ENCODE results near the gene BAZ2A.
"Not testable (repeated sequence)": the region's sequence is repeated elsewhere in the genome, so short reads cannot be mapped to it uniquely, and the experiment has no call there.

The BAZ2A gene

GRCh38 chr12:56581418-56582145 lies 48.5 kb downstream of the BAZ2A start:
- DNase-seq (ENCODE audit: low read depth) = no peak
- TF ChIP-seq CTCF (conservative IDR thresholded peaks at IDR 0.05; ENCODE audit: low read length) = no peak
- no peak overlapping the region for H3K4me3 ChIP-seq (ENCODE audit: low read length)

- TF ChIP-seq CTCF (conservative IDR thresholded peaks at IDR 0.05; ENCODE audit: low read length) = no peak
- H3K4me3 ChIP-seq (ENCODE audit: low read length) = no peak overlapping the region
- DNase-seq (ENCODE audit: low read depth) = no peak
Observed at GRCh38 chr12:56578983-56579546, 51.1 kb downstream of the BAZ2A start.

DNA sequence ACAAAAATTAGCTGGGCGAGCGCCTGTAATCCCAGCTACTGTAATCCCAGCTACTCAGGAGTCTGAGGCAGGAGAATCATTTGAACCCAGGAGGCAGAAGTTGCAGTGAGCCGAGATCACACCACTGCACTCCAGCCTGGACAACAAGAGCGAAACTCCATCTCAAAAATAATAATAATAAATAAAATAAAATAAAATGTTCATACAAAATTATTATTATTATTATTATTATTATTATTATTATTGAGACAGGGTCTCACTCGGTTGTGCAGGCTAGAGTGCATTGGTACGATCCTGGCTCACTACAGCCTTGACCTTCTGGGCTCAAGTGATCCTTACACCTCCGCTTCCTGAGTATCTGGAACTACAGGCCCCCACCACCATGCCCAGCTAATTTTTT lies 52.9 kb downstream of the BAZ2A start:
- not testable (repeated sequence) for DNase-seq (ENCODE audit: low read depth); H3K4me3 ChIP-seq (ENCODE audit: low read length)

DNA sequence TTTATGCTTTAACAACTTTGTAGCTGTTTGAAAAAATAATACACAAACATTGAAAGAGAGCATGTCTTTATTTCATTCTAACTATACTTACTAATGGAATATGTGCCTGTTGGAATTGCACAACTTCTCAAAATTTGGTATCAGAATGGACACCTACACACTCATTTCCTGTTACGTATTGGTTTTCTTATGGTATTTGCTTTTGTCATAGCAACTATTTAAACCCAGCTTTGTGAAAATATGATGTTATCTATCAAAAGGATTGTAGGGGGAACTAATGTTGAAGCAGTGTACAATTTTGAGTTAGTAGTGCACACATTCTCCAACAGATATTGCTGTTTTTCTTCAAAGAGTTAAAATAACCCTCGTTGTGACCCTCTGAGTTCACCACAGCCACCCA lies 55.9 kb downstream of the BAZ2A start:
- DNase-seq (ENCODE audit: low read depth) = peak; percentile 42
- TF ChIP-seq CTCF (conservative IDR thresholded peaks at IDR 0.05; ENCODE audit: low read length) = no peak
- no peak overlapping the region for H3K4me3 ChIP-seq (ENCODE audit: low read length)

GRCh38 chr12:56572288-56572687 lies 57.8 kb downstream of the BAZ2A start:
- no peak for DNase-seq (ENCODE audit: low read depth)
- TF ChIP-seq CTCF (conservative IDR thresholded peaks at IDR 0.05; ENCODE audit: low read length) = no peak
- H3K4me3 ChIP-seq (ENCODE audit: low read length) = no peak overlapping the region

DNA sequence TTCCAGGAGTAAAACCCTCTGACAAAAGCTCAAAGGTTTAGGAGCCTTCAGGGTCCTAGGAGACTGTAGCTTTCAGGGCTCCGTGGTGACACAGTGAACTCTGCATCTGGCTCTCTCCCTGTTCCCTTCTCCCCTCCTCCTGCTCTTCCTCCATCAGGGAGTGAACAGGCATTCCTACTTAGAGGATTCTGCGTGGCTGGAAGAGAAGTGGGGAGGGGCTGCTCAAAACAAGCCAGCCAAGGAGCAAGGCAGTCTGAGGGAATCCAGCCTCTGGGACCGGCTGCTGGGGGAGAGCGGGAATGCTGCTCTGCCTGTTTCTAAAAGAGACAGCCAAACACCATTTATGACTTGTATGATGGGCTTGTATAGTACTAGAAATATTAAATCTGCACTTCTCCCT lies 59.0 kb downstream of the BAZ2A start:
- DNase-seq (ENCODE audit: low read depth) = no peak
- H3K4me3 ChIP-seq (ENCODE audit: low read length) = no peak overlapping the region
- no peak for TF ChIP-seq CTCF (conservative IDR thresholded peaks at IDR 0.05; ENCODE audit: low read length)

DNA sequence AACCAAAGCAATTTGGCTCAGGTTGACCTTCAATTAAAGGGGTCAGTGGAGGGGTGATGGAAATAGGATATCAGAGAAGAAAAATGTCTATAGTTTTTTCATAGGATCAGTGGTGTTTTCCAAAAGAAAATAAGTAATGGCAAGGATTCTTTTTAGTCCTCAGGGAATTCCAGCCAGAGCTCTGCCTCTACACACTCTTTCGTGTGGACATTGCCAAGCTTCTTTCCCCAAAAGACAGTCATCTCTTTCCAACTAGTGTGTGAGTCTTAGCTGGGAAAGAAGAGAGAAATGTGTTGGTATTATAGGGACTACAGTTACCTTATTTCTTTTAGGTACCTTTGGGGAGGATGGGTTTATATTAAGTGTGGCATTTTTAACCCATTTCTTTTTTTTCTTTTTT lies 62.0 kb downstream of the BAZ2A start:
- H3K4me3 ChIP-seq (ENCODE audit: low read length) = no peak overlapping the region
- DNase-seq (ENCODE audit: low read depth) = no peak
- TF ChIP-seq CTCF (conservative IDR thresholded peaks at IDR 0.05; ENCODE audit: low read length) = no peak

Measured in AG10803 (cell line).